NT2/D1 (cell line): ENCODE measurements around the gene ANO8.

ENCODE experiments used
- DNase-seq: peaks from one replicate; pipeline ENCODE4 v3.0.0-alpha.2; 2011; ENCODE audit warnings: low read depth, low spot score
- H3K27me3 ChIP-seq: 2 replicates; pipeline ENCODE4 v1.6.0; 2011; ENCODE audit warnings: mild to moderate bottlenecking; ENCODE audit not compliant: insufficient read length, insufficient read depth
- H3K36me3 ChIP-seq: 2 replicates; pipeline ENCODE4 v1.6.1; 2011; ENCODE audit warnings: mild to moderate bottlenecking, low read length, mixed read lengths; ENCODE audit not compliant: insufficient read depth, insufficient read length
- H3K4me1 ChIP-seq: 2 replicates; pipeline ENCODE4 v1.5.1; 2011; ENCODE audit not compliant: insufficient read depth, insufficient read length
- H3K4me3 ChIP-seq: 2 replicates; pipeline ENCODE4 v1.5.1; 2011; ENCODE audit warnings: low read depth; ENCODE audit not compliant: insufficient read length
- H3K9ac ChIP-seq: 2 replicates; pipeline ENCODE4 v1.6.0; 2011; ENCODE audit warnings: low read depth; ENCODE audit not compliant: insufficient read length
- H3K9me3 ChIP-seq: 2 replicates; pipeline ENCODE4 v1.5.1; 2011; ENCODE audit warnings: mild to moderate bottlenecking, low read length; ENCODE audit not compliant: insufficient read depth
- SUZ12 ChIP-seq: IDR thresholded peaks from 2 replicates; pipeline ENCODE4 v1.6.1; 2011; ENCODE audit not compliant: insufficient read length, insufficient read depth; ENCODE audit errors: extremely low read depth
- YY1 ChIP-seq: IDR thresholded peaks from 2 replicates; pipeline ENCODE4 v1.6.1; 2011; ENCODE audit not compliant: insufficient read length, insufficient read depth
- ZNF274 ChIP-seq: IDR thresholded peaks from 2 replicates; pipeline ENCODE4 v1.6.1; 2011; ENCODE audit warnings: mild to moderate bottlenecking, low read depth, low read length

ANO8 gene

GRCh38 chr19:17309198-17309964 is 25.3 kb downstream of the ANO8 start, which contains the start of gene DDA1:
Gene DDA1 (plus strand): TSS chr19:17309563. CDS start chr19:17309655, 92 bp downstream.
- Histone ChIP-seq H3K4me3 (peak within 1 kb of the TSS; percentile 78), H3K36me3 (peaks cover 30% of the 10 kb centered on the region), H3K9ac (peak within 1 kb of the TSS; percentile 89), H3K4me1 (peaks cover 25% of the 10 kb centered on the region), H3K9me3 (no peaks in the 10 kb centered on the region), H3K27me3 (no peaks in the 10 kb centered on the region)
- no peak for TF ChIP-seq YY1
- TF ChIP-seq ZNF274 = no peak
- no peak for TF ChIP-seq SUZ12
- DNase-seq = peak; percentile 100

- Histone ChIP-seq H3K4me1 (peaks cover 23% of the 10 kb centered on the region), H3K4me3 (no peak overlapping the region)
- no peak for DNase-seq
Measured at GRCh38 chr19:17307876-17308377, 26.7 kb downstream of the ANO8 start.

GRCh38 chr19:17306285-17306714 is 28.4 kb downstream of the ANO8 start:
- Histone ChIP-seq H3K27me3 (no peaks in the 10 kb centered on the region), H3K9me3 (no peaks in the 10 kb centered on the region), H3K9ac (peak overlapping the region; percentile 96), H3K4me3 (peak overlapping the region; percentile 93), H3K4me1 (peaks cover 13% of the 10 kb centered on the region), H3K36me3 (peaks cover 16% of the 10 kb centered on the region)
- no peak for TF ChIP-seq SUZ12
- TF ChIP-seq ZNF274 = no peak
- no peak for TF ChIP-seq YY1
- DNase-seq = no peak

More at GRCh38 chr19:17307876-17308377, 26.7 kb downstream of the ANO8 start:
- Histone ChIP-seq H3K9ac (no peak overlapping the region), H3K9me3 (no peaks in the 10 kb centered on the region), H3K36me3 (peaks cover 16% of the 10 kb centered on the region), H3K27me3 (no peaks in the 10 kb centered on the region)
- TF ChIP-seq SUZ12 (no peak), YY1 (no peak), ZNF274 (no peak)

- H3K9me3 ChIP-seq = no peaks in the 10 kb centered on the region
- no peaks in the 10 kb centered on the region for H3K27me3 ChIP-seq
- TF ChIP-seq SUZ12 (no peak), ZNF274 (no peak)
- H3K4me1 ChIP-seq = peaks cover 13% of the 10 kb centered on the region
- DNase-seq = peak; percentile 99
- peaks cover 18% of the 10 kb centered on the region for H3K36me3 ChIP-seq
- peak within 1 kb of the TSS; percentile 96 for H3K9ac ChIP-seq
- peak within 1 kb of the TSS; percentile 93 for H3K4me3 ChIP-seq
Measured at GRCh38 chr19:17305517-17306284, 29.0 kb downstream of the ANO8 start, which contains the start of gene MRPL34. Gene MRPL34 (plus strand): TSS chr19:17305872. CDS start chr19:17305893, 21 bp downstream.

- DNase-seq = no peak
- Histone ChIP-seq H3K4me3 (peak overlapping the region; percentile 5), H3K4me1 (peaks cover 9% of the 10 kb centered on the region), H3K9me3 (no peaks in the 10 kb centered on the region), H3K36me3 (peaks cover 16% of the 10 kb centered on the region), H3K27me3 (no peaks in the 10 kb centered on the region), H3K9ac (peak overlapping the region; percentile 76)
- TF ChIP-seq SUZ12 (no peak), YY1 (no peak), ZNF274 (no peak)
Measured at GRCh38 chr19:17305216-17305516, 29.5 kb downstream of the ANO8 start.

GRCh38 chr19:17304386-17305215 is 30.1 kb downstream of the ANO8 start:
- Histone ChIP-seq H3K36me3 (peaks cover 16% of the 10 kb centered on the region), H3K27me3 (no peaks in the 10 kb centered on the region), H3K4me1 (peaks cover 9% of the 10 kb centered on the region), H3K4me3 (no peak overlapping the region), H3K9me3 (no peaks in the 10 kb centered on the region), H3K9ac (peak overlapping the region; percentile 76)
- TF ChIP-seq YY1 (no peak), ZNF274 (no peak), SUZ12 (no peak)
- no peak for DNase-seq
